K562 (cell line): ENCODE results near the gene VWA7. TPM values are rescaled to one million over a fixed set of nuclear protein-coding genes. Genes with fewer than 3 reads are reported as not detected.

Source experiments
- CBFA2T2 ChIP-seq: fragments of 450-650 bp; conservative IDR thresholded peaks from 2 replicates; pipeline ENCODE4 v1.6.1; 2017; ENCODE audit warnings: mild to moderate bottlenecking
- CEBPG ChIP-seq, 3 experiments: fragments of 200-800 bp in 1 of 3; sonication (Bioruptor generic) in 1 of 3; sonication (generic) in 1 of 3; formaldehyde crosslinking in 1 of 3; IDR thresholded peaks in 2 of 3; conservative IDR thresholded peaks in 1 of 3; 2 replicates each; pipeline versions ENCODE4 v1.6.1 to v1.8.0; 2016 to 2022; ENCODE audit warnings: missing compliant biosample characterization in 2 of 3, missing genetic modification characterization in 2 of 3, mild to moderate bottlenecking in 1 of 3, missing genetic modification reagents in 1 of 3
- CHD4 ChIP-seq: fragments of 200-600 bp; sonication (generic); IDR thresholded peaks from 3 replicates; pipeline ENCODE4 v1.6.1; 2012; ENCODE audit warnings: low read depth, mild to moderate bottlenecking, mixed read lengths, low read length, inconsistent platforms; ENCODE audit not compliant: insufficient read depth, insufficient replicate concordance, poor library complexity, severe bottlenecking
- EP400 ChIP-seq: fragments of 450-650 bp; IDR thresholded peaks from 2 replicates; pipeline ENCODE4 v1.6.1; 2017; ENCODE audit warnings: antibody characterized with exemption, mild to moderate bottlenecking, moderate library complexity
- FOXP1 ChIP-seq: sonication (generic); formaldehyde crosslinking; IDR thresholded peaks from 2 replicates; pipeline ENCODE4 v1.8.0; 2022; ENCODE audit warnings: mild to moderate bottlenecking, missing genetic modification reagents
- GABPA ChIP-seq: fragments of 200-800 bp; sonication (Bioruptor generic); conservative IDR thresholded peaks from 2 replicates; pipeline ENCODE4 v1.6.1; 2016; ENCODE audit warnings: low read depth, missing genetic modification characterization, missing compliant biosample characterization
- HNRNPH1 ChIP-seq: fragments of 200-400 bp; formaldehyde crosslinking; optimal IDR thresholded peaks from 2 replicates; pipeline ENCODE3; 2017; ENCODE audit warnings: low read depth, mild to moderate bottlenecking, low read length, moderate library complexity
- KDM4B ChIP-seq, 2 experiments: fragments of 450-650 bp in 1 of 2; sonication (generic) in 1 of 2; IDR thresholded peaks; 2 replicates each; pipeline ENCODE4 v1.6.1; 2016 to 2017; ENCODE audit warnings: borderline replicate concordance in 2 of 2, antibody characterized with exemption in 1 of 2, low read depth in 1 of 2, mild to moderate bottlenecking in 1 of 2
- KLF13 ChIP-seq: fragments of 450-650 bp; IDR thresholded peaks from 2 replicates; pipeline ENCODE4 v1.6.1; 2016; ENCODE audit warnings: missing genetic modification characterization, low read depth, mild to moderate bottlenecking, missing compliant biosample characterization, moderate library complexity, borderline replicate concordance
- KLF16 ChIP-seq: IDR thresholded peaks from 2 replicates; pipeline ENCODE4 v1.6.1; 2016; ENCODE audit warnings: antibody characterized with exemption
- MCM2 ChIP-seq: fragments of 450-650 bp; IDR thresholded peaks from 2 replicates; pipeline ENCODE4 v1.6.1; 2017; ENCODE audit warnings: low read depth, mild to moderate bottlenecking
- PHTF2 ChIP-seq: fragments of 250-450 bp; sonication (Bioruptor Pico); IDR thresholded peaks from 2 replicates; pipeline ENCODE4 v1.5.0; 2021; ENCODE audit warnings: mild to moderate bottlenecking
- POLR2AphosphoS2 ChIP-seq: IDR thresholded peaks from 2 replicates; pipeline ENCODE4 v1.6.1; 2012; ENCODE audit warnings: low read length, improper control_type of control experiment
- PPARD ChIP-seq: fragments of 250-450 bp; sonication (Bioruptor Pico); IDR thresholded peaks from 2 replicates; pipeline ENCODE4 v1.8.0; 2022; ENCODE audit warnings: inconsistent platforms, mild to moderate bottlenecking, moderate library complexity
- PRMT5 ChIP-seq: sonication (generic); formaldehyde crosslinking; IDR thresholded peaks from 2 replicates; pipeline ENCODE4 v1.5.0; 2020; ENCODE audit warnings: missing genetic modification reagents
- RFX1 ChIP-seq: fragments of 450-650 bp; IDR thresholded peaks from 2 replicates; pipeline ENCODE4 v1.6.1; 2016; ENCODE audit warnings: mild to moderate bottlenecking, moderate library complexity
- SIN3B ChIP-seq: fragments of 450-650 bp; IDR thresholded peaks from 2 replicates; pipeline ENCODE4 v1.6.1; 2017; ENCODE audit warnings: low read depth, mild to moderate bottlenecking, moderate library complexity
- SMAD4 ChIP-seq: fragments of 250-450 bp; sonication (Bioruptor Pico); conservative IDR thresholded peaks from 2 replicates; pipeline ENCODE4 v1.8.0; 2021; ENCODE audit warnings: inconsistent platforms, mild to moderate bottlenecking, moderate library complexity
- SUPT5H ChIP-seq: fragments of 450-650 bp; IDR thresholded peaks from 2 replicates; pipeline ENCODE4 v1.6.1; 2016
- ZFP36 ChIP-seq: fragments of 150-350 bp; IDR thresholded peaks from 2 replicates; pipeline ENCODE4 v1.6.1; 2018; ENCODE audit warnings: low read length, low read depth; ENCODE audit not compliant: partially characterized antibody
- ZNF431 ChIP-seq: sonication (generic); formaldehyde crosslinking; IDR thresholded peaks from 2 replicates; pipeline ENCODE4 v1.8.0; 2022; ENCODE audit warnings: mild to moderate bottlenecking, missing genetic modification reagents
- ZNF75A ChIP-seq: fragments of 450-650 bp; formaldehyde crosslinking; IDR thresholded peaks from 2 replicates; pipeline ENCODE4 v1.4.0; 2020; ENCODE audit warnings: mild to moderate bottlenecking
- ZSCAN29 ChIP-seq: fragments of 450-650 bp; IDR thresholded peaks from 2 replicates; pipeline ENCODE4 v1.6.1; 2017
- ZZZ3 ChIP-seq: fragments of 450-650 bp; IDR thresholded peaks from 2 replicates; pipeline ENCODE4 v1.6.1; 2016; ENCODE audit warnings: antibody characterized with exemption, mild to moderate bottlenecking, moderate library complexity
- polyA plus RNA-seq, 8 experiments: library from polyadenylated mRNA; depleted of rRNA in 4 of 8; stranded (reverse) in 5 of 8; unstranded in 3 of 8; fragments of >200 nt; fragmentation: Nextera tagmentation in 2 of 8; fragmentation: Illumina TruSeq in 1 of 8; extraction: Ambion mirVana in 2 of 8; extraction: Trizol in 1 of 8; gene quantifications; 2 replicates each; pipeline versions ENCODE4 v1.2.1 to v1.2.3, GENCODE V29; 2011 to 2014; ENCODE audit warnings: inconsistent platforms in 1 of 8, missing spikeins in 1 of 8
- total RNA-seq, 7 experiments: library from RNA; depleted of rRNA in 6 of 7; stranded (reverse); fragments of >200 nt in 6 of 7; fragmentation: Illumina TruSeq in 2 of 7; extraction: Trizol in 2 of 7; gene quantifications; 2 replicates each; pipeline versions ENCODE4 v1.2.1 to v1.2.3, GENCODE V29; 2011 to 2021; ENCODE audit warnings: low replicate concordance in 1 of 7
- TF ChIP-seq, protein P1 (sequence below): sonication (generic); formaldehyde crosslinking; IDR thresholded peaks from 2 replicates; pipeline ENCODE4 v1.8.0; 2022; ENCODE audit warnings: mild to moderate bottlenecking, missing genetic modification reagents
- TF ChIP-seq, protein P2 (sequence below): IDR thresholded peaks from 2 replicates; pipeline ENCODE4 v1.6.1; 2014; ENCODE audit warnings: antibody characterized with exemption
- TF ChIP-seq, protein P3 (sequence below), 2 experiments: fragments of 450-650 bp in 1 of 2; sonication (generic) in 1 of 2; formaldehyde crosslinking in 1 of 2; IDR thresholded peaks in 1 of 2; conservative IDR thresholded peaks in 1 of 2; 2 replicates each; pipeline versions ENCODE4 v1.6.1 to v1.8.1; 2016 to 2023; ENCODE audit warnings: mild to moderate bottlenecking in 2 of 2, moderate library complexity in 2 of 2, inconsistent platforms in 1 of 2, missing genetic modification reagents in 1 of 2

The VWA7 gene
- total and polyA plus RNA-seq, 9 of the 15 experiments (the other 6 are each of a cell fraction or from before 2014, with no cell fraction given) = 0.18 to 2.9 (median 0.95) TPM

DNA sequence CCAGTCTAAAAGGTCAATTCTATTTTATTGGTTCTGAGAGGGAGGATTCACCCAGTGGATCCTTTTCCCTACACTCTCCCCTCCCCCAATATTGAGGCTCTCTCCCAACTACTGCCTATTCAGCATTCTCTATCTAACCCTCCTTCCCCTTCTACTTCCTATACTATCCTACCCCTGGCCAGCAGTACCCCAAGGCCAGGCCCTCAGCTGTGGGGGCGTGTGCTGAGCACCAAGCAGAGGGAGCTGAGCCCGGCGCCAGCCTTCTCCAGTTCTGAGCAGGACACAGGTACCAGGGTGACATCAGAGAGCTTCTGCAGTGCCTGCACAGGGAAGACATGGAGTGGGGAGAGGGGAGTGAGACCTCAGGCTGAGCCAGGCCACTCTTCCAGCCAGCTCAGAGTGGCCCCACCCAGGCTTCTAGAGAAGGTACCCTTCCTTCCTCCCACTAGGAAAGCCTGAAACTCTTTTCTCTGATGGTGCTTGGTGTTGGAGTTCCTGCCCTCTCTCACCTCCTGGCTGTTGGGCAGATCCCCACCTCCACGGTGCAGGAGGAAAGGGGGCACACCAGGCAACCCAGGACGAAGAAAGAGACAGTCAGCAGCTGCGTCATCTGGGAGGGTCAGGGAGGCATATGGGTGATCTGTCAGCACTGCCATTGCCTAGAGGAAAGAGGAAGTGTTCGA is 50.0 kb downstream of the VWA7 start (continued):
- TF ChIP-seq, protein P1, sequence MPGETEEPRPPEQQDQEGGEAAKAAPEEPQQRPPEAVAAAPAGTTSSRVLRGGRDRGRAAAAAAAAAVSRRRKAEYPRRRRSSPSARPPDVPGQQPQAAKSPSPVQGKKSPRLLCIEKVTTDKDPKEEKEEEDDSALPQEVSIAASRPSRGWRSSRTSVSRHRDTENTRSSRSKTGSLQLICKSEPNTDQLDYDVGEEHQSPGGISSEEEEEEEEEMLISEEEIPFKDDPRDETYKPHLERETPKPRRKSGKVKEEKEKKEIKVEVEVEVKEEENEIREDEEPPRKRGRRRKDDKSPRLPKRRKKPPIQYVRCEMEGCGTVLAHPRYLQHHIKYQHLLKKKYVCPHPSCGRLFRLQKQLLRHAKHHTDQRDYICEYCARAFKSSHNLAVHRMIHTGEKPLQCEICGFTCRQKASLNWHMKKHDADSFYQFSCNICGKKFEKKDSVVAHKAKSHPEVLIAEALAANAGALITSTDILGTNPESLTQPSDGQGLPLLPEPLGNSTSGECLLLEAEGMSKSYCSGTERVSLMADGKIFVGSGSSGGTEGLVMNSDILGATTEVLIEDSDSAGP = no peak
- TF ChIP-seq HNRNPH1 (no peak), ZFP36 (peak; percentile 2), PHTF2 (CRISPR knock-in tag) (no peak), ZNF431 (no peak), FOXP1 (CRISPR knock-in tag) (no peak), SIN3B (no peak), MCM2 (no peak), SMAD4 (CRISPR knock-in tag) (peak; percentile 59; the same call in 1 of the 2 replicates), EP400 (no peak), ZSCAN29 (no peak), ZZZ3 (no peak), CBFA2T2 (no peak), RFX1 (no peak), PPARD (CRISPR knock-in tag) (no peak), KLF16 (no peak), GABPA (tag) (no peak), SUPT5H (no peak), KDM4B (IDR thresholded peaks at IDR 0.05; ENCODE audit: borderline replicate concordance in 2 of 2, low read depth in 1 of 2) (no peak), CHD4 (no peak), POLR2AphosphoS2 (no peak), KLF13 (tag) (no peak), ZNF75A (no peak), PRMT5 (CRISPR knock-in tag) (no peak), CEBPG (CRISPR knock-in tag; IDR thresholded peaks at IDR 0.05) (no peak), CEBPG (tag; conservative IDR thresholded peaks at IDR 0.05 in 1 of 2, IDR thresholded peaks at IDR 0.05 in 1 of 2) (no peak)
- TF ChIP-seq, protein P2, sequence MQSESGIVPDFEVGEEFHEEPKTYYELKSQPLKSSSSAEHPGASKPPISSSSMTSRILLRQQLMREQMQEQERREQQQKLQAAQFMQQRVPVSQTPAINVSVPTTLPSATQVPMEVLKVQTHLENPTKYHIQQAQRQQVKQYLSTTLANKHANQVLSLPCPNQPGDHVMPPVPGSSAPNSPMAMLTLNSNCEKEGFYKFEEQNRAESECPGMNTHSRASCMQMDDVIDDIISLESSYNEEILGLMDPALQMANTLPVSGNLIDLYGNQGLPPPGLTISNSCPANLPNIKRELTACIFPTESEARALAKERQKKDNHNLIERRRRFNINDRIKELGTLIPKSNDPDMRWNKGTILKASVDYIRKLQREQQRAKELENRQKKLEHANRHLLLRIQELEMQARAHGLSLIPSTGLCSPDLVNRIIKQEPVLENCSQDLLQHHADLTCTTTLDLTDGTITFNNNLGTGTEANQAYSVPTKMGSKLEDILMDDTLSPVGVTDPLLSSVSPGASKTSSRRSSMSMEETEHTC = no peak
- TF ChIP-seq, protein P3, sequence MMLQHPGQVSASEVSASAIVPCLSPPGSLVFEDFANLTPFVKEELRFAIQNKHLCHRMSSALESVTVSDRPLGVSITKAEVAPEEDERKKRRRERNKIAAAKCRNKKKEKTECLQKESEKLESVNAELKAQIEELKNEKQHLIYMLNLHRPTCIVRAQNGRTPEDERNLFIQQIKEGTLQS (IDR thresholded peaks at IDR 0.05) = no peak
- TF ChIP-seq, protein P3 (CRISPR knock-in tag; conservative IDR thresholded peaks at IDR 0.05) = no peak
